GM18505 (cell line): ENCODE measurements around the gene MYO1E.
"Not testable (repeated sequence)": the region's sequence is repeated elsewhere in the genome, so short reads cannot be mapped to it uniquely, and the experiment has no call there.

Source experiments
- ATAC-seq: cut with Tn5 transposase; IDR thresholded peaks from one replicate; pipeline ENCODE4 v1.9.1; 2021; ENCODE audit not compliant: unreplicated experiment
- POLR2A ChIP-seq: IDR thresholded peaks from 4 replicates; pipeline ENCODE4 v1.6.1; 2011; ENCODE audit warnings: borderline replicate concordance; ENCODE audit not compliant: insufficient read depth, insufficient read length; ENCODE audit errors: extremely low read depth

MYO1E gene

GRCh38 chr15:59157396-59157795 is 215.3 kb downstream of the MYO1E start:
- ATAC-seq = no peak
- TF ChIP-seq POLR2A = no peak

- TF ChIP-seq POLR2A = no peak
- no peak for ATAC-seq
Measured at GRCh38 chr15:59155431-59155830, 217.2 kb downstream of the MYO1E start.

- no peak for TF ChIP-seq POLR2A
- ATAC-seq = no peak
Measured at GRCh38 chr15:59154243-59154642, 218.4 kb downstream of the MYO1E start.

GRCh38 chr15:59153466-59153865 is 219.2 kb downstream of the MYO1E start:
- no peak for ATAC-seq
- TF ChIP-seq POLR2A = no peak

- TF ChIP-seq POLR2A = no peak
- ATAC-seq = no peak
Measured at GRCh38 chr15:59152694-59153450, 219.8 kb downstream of the MYO1E start.

GRCh38 chr15:59150185-59150584 is 222.5 kb downstream of the MYO1E start:
- ATAC-seq = no peak

GRCh38 chr15:59148153-59148833 is 224.4 kb downstream of the MYO1E start:
- no peak for TF ChIP-seq POLR2A

More at GRCh38 chr15:59150185-59150584, 222.5 kb downstream of the MYO1E start:
- no peak for TF ChIP-seq POLR2A

GRCh38 chr15:59147666-59148065 is 225.0 kb downstream of the MYO1E start:
- no peak for TF ChIP-seq POLR2A
- no peak for ATAC-seq

More at GRCh38 chr15:59148153-59148833, 224.4 kb downstream of the MYO1E start:
- no peak for ATAC-seq

- not testable (repeated sequence) for ATAC-seq
Measured at GRCh38 chr15:59144594-59144993, 228.1 kb downstream of the MYO1E start.

- ATAC-seq = no peak
- TF ChIP-seq POLR2A = peak; percentile 9
Measured at GRCh38 chr15:59143281-59143680, 229.4 kb downstream of the MYO1E start.

GRCh38 chr15:59140422-59141226 is 232.0 kb downstream of the MYO1E start:
- TF ChIP-seq POLR2A = no peak
- no peak for ATAC-seq

GRCh38 chr15:59138243-59138642 is 234.4 kb downstream of the MYO1E start:
- no peak for TF ChIP-seq POLR2A
- ATAC-seq = no peak

- ATAC-seq = no peak
- TF ChIP-seq POLR2A = no peak
Measured at GRCh38 chr15:59137566-59137965, 235.1 kb downstream of the MYO1E start.
